Activated CD4-positive, alpha-beta T cell treated with anti-CD3 and anti-CD28 coated beads, Interleukin-2, amount 50 U/mL, for 24 hours (primary cell): ENCODE results near the gene SULT2B1.

ENCODE experiments used
- DNase-seq, 2 donors: peaks; one replicate each; pipeline ENCODE4 v3.0.0-alpha.2; 2020; ENCODE audit warnings: low read depth in 1 of 2, low spot score in 1 of 2

SULT2B1 gene

GRCh38 chr19:48646722-48647216 is 94.8 kb downstream of the SULT2B1 start:
- no peak for DNase-seq

DNA sequence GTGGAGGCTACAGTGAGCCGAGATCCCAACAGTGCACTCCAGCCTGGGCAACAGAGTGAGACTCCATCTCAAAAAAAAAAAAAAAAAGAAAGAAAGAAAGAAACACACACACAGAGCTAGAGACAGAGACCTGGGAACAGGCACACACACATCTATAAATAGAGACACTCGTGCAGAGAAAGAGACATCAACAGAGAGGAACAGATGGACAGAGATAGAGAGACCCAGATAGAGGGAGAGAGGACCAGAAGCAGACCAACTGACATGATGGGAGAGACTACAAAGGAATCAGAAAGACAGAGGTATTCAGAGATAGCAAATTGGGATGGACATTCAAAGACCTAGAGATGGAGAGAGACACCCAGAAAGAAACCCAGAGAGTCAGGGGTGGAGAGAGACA is 96.2 kb downstream of the SULT2B1 start:
- DNase-seq, result no peak
